K562 (cell line): ENCODE measurements around the gene HTR3E. TPM values are rescaled to one million over a fixed set of nuclear protein-coding genes. Genes with fewer than 3 reads are reported as not detected.

Experiments used
- GTF2E2 ChIP-seq: fragments of 200-800 bp; sonication (Bioruptor generic); IDR thresholded peaks from 2 replicates; pipeline ENCODE4 v1.6.1; 2016; ENCODE audit warnings: missing genetic modification characterization, missing compliant biosample characterization
- HCFC1 ChIP-seq: IDR thresholded peaks from 2 replicates; pipeline ENCODE4 v1.6.1; 2012; ENCODE audit warnings: low read depth, low read length, improper control_type of control experiment
- HDAC1 ChIP-seq, 2 experiments: fragments of 450-650 bp; IDR thresholded peaks; 2 replicates each; pipeline ENCODE4 v1.6.1; 2016 to 2017; ENCODE audit warnings: inconsistent platforms in 1 of 2, mild to moderate bottlenecking in 1 of 2, moderate library complexity in 1 of 2
- MBD2 ChIP-seq: sonication (generic); IDR thresholded peaks from 2 replicates; pipeline ENCODE4 v1.6.1; 2016; ENCODE audit warnings: low read depth, borderline replicate concordance
- NR2C1 ChIP-seq, 2 experiments: fragments of 450-650 bp; IDR thresholded peaks; 2 replicates each; pipeline ENCODE4 v1.6.1; 2017; ENCODE audit warnings: mild to moderate bottlenecking in 2 of 2, antibody characterized with exemption in 1 of 2, inconsistent platforms in 1 of 2, missing compliant biosample characterization in 1 of 2, missing genetic modification characterization in 1 of 2
- PHF8 ChIP-seq: fragments of 200-600 bp; sonication (generic); IDR thresholded peaks from 2 replicates; pipeline ENCODE4 v1.6.1; 2012; ENCODE audit warnings: mixed run types, mild to moderate bottlenecking, inconsistent platforms, low read length, moderate library complexity, borderline replicate concordance
- POLR2G ChIP-seq: fragments of 200-400 bp; formaldehyde crosslinking; IDR thresholded peaks from 2 replicates; pipeline ENCODE4 v1.6.1; 2017; ENCODE audit warnings: low read depth, mild to moderate bottlenecking, antibody characterized with exemption, low read length, moderate library complexity
- SP1 ChIP-seq: sonication (generic); formaldehyde crosslinking; IDR thresholded peaks from 2 replicates; pipeline ENCODE4 v1.8.1; 2022; ENCODE audit warnings: mild to moderate bottlenecking, missing genetic modification reagents
- ZFX ChIP-seq: sonication (generic); formaldehyde crosslinking; IDR thresholded peaks from 2 replicates; pipeline ENCODE4 v1.8.0; 2022; ENCODE audit warnings: mild to moderate bottlenecking, missing genetic modification reagents, moderate library complexity
- ZNF407 ChIP-seq: fragments of 450-650 bp; IDR thresholded peaks from 2 replicates; pipeline ENCODE4 v1.6.1; 2016; ENCODE audit warnings: low read depth
- ZNF584 ChIP-seq: fragments of 200-800 bp; sonication (Bioruptor generic); IDR thresholded peaks from 2 replicates; pipeline ENCODE4 v1.6.1; 2016; ENCODE audit warnings: low read depth, mild to moderate bottlenecking, missing genetic modification characterization, missing compliant biosample characterization
- polyA plus RNA-seq, 8 experiments: library from polyadenylated mRNA; depleted of rRNA in 4 of 8; stranded (reverse) in 5 of 8; unstranded in 3 of 8; fragments of >200 nt; fragmentation: Nextera tagmentation in 2 of 8; fragmentation: Illumina TruSeq in 1 of 8; extraction: Ambion mirVana in 2 of 8; extraction: Trizol in 1 of 8; gene quantifications; 2 replicates each; pipeline versions ENCODE4 v1.2.1 to v1.2.3, GENCODE V29; 2011 to 2014; ENCODE audit warnings: inconsistent platforms in 1 of 8, missing spikeins in 1 of 8
- total RNA-seq, 7 experiments: library from RNA; depleted of rRNA in 6 of 7; stranded (reverse); fragments of >200 nt in 6 of 7; fragmentation: Illumina TruSeq in 2 of 7; extraction: Trizol in 2 of 7; gene quantifications; 2 replicates each; pipeline versions ENCODE4 v1.2.1 to v1.2.3, GENCODE V29; 2011 to 2021; ENCODE audit warnings: low replicate concordance in 1 of 7
- TF ChIP-seq, protein P1 (sequence below), 2 experiments: IDR thresholded peaks; 2 replicates each; pipeline ENCODE4 v1.6.1; 2011; ENCODE audit warnings: borderline replicate concordance in 1 of 2, control low read depth in 1 of 2, low read depth in 1 of 2, low read length in 1 of 2, mild to moderate bottlenecking in 1 of 2, mixed read lengths in 1 of 2, moderate library complexity in 1 of 2; ENCODE audit not compliant: insufficient read depth in 1 of 2, insufficient read length in 1 of 2, poor library complexity in 1 of 2, severe bottlenecking in 1 of 2; ENCODE audit errors: extremely low read depth in 1 of 2
- TF ChIP-seq, protein P2 (sequence below), 2 experiments: fragments of 450-650 bp; IDR thresholded peaks; 2 replicates each; pipeline ENCODE4 v1.6.1; 2016

The HTR3E gene
- total and polyA plus RNA-seq, 9 of the 15 experiments (the other 6 are each of a cell fraction or from before 2014, with no cell fraction given): not detected

GRCh38 chr3:184133840-184134745 lies 37.2 kb downstream of the HTR3E start (continued):
- TF ChIP-seq PHF8: peak; percentile 38; the same call in 1 of the 2 replicates
- TF ChIP-seq, protein P1, sequence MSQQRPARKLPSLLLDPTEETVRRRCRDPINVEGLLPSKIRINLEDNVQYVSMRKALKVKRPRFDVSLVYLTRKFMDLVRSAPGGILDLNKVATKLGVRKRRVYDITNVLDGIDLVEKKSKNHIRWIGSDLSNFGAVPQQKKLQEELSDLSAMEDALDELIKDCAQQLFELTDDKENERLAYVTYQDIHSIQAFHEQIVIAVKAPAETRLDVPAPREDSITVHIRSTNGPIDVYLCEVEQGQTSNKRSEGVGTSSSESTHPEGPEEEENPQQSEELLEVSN (IDR thresholded peaks at IDR 0.05; ENCODE audit: borderline replicate concordance in 1 of 2, extremely low read depth in 1 of 2, insufficient read depth in 1 of 2, insufficient read length in 1 of 2, low read depth in 1 of 2, low read length in 1 of 2, poor library complexity in 1 of 2, severe bottlenecking in 1 of 2): peak; percentile 96 to 97
- TF ChIP-seq ZFX (CRISPR knock-in tag): no peak
- TF ChIP-seq SP1 (CRISPR knock-in tag): peak; percentile 74
- TF ChIP-seq ZNF407: peak; percentile 72
- peak; percentile 83 for TF ChIP-seq POLR2G
- TF ChIP-seq GTF2E2: peak; percentile 71; the same call in 1 of the 2 replicates
- TF ChIP-seq ZNF584 (CRISPR knock-in tag): peak; percentile 59; the same call in 1 of the 2 replicates
- TF ChIP-seq MBD2: peak; percentile 59; the same call in 1 of the 2 replicates
- peak; percentile 90 for TF ChIP-seq HCFC1
- TF ChIP-seq, protein P2, sequence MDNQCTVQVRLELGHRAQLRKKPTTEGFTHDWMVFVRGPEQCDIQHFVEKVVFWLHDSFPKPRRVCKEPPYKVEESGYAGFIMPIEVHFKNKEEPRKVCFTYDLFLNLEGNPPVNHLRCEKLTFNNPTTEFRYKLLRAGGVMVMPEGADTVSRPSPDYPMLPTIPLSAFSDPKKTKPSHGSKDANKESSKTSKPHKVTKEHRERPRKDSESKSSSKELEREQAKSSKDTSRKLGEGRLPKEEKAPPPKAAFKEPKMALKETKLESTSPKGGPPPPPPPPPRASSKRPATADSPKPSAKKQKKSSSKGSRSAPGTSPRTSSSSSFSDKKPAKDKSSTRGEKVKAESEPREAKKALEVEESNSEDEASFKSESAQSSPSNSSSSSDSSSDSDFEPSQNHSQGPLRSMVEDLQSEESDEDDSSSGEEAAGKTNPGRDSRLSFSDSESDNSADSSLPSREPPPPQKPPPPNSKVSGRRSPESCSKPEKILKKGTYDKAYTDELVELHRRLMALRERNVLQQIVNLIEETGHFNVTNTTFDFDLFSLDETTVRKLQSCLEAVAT (IDR thresholded peaks at IDR 0.05): peak; percentile 39 to 59; a peak in 1 of 4 replicates
- peak; percentile 54; the same call in 1 of the 2 replicates for TF ChIP-seq NR2C1 (IDR thresholded peaks at IDR 0.05)
- TF ChIP-seq NR2C1 (tag; IDR thresholded peaks at IDR 0.05): peak; percentile 74
- peak in 1 of 2 experiments; percentile 80; a peak in 2 of 4 replicates for TF ChIP-seq HDAC1 (IDR thresholded peaks at IDR 0.05)
